Ishikawa (cell line): Measurements from ENCODE around the gene JARID2.

Source experiments
- CEBPB ChIP-seq: IDR thresholded peaks from 2 replicates; pipeline ENCODE4 v1.6.1; 2012
- CREB1 ChIP-seq: IDR thresholded peaks from 2 replicates; pipeline ENCODE4 v1.6.1; 2012; ENCODE audit warnings: low read depth
- EGR1 ChIP-seq: IDR thresholded peaks from 2 replicates; pipeline ENCODE4 v1.6.1; 2012
- EP300 ChIP-seq: IDR thresholded peaks from 2 replicates; pipeline ENCODE4 v1.6.1; 2012; ENCODE audit warnings: borderline replicate concordance
- FOXM1 ChIP-seq: IDR thresholded peaks from 2 replicates; pipeline ENCODE4 v1.6.1; 2012; ENCODE audit warnings: low read depth, borderline replicate concordance
- NFIC ChIP-seq: IDR thresholded peaks from 2 replicates; pipeline ENCODE4 v1.6.1; 2012
- RAD21 ChIP-seq: IDR thresholded peaks from 2 replicates; pipeline ENCODE4 v1.6.1; 2012; ENCODE audit warnings: low read depth
- REST ChIP-seq: IDR thresholded peaks from 2 replicates; pipeline ENCODE4 v1.6.1; 2012; ENCODE audit warnings: low read depth, mild to moderate bottlenecking
- TAF1 ChIP-seq: IDR thresholded peaks from 2 replicates; pipeline ENCODE4 v1.6.1; 2012; ENCODE audit warnings: low read depth, mild to moderate bottlenecking
- TCF12 ChIP-seq: IDR thresholded peaks from 2 replicates; pipeline ENCODE4 v1.6.1; 2012; ENCODE audit warnings: low read depth
- TEAD4 ChIP-seq: IDR thresholded peaks from 2 replicates; pipeline ENCODE4 v1.6.1; 2012
- USF1 ChIP-seq: IDR thresholded peaks from 2 replicates; pipeline ENCODE4 v1.6.1; 2012
- YY1 ChIP-seq: IDR thresholded peaks from 2 replicates; pipeline ENCODE4 v1.6.1; 2012; ENCODE audit warnings: low read depth
- ZBTB7A ChIP-seq: IDR thresholded peaks from 2 replicates; pipeline ENCODE4 v1.6.1; 2012; ENCODE audit warnings: low read depth
- TF ChIP-seq, protein P1 (sequence below): IDR thresholded peaks from 2 replicates; pipeline ENCODE4 v1.6.1; 2012

JARID2 gene

DNA sequence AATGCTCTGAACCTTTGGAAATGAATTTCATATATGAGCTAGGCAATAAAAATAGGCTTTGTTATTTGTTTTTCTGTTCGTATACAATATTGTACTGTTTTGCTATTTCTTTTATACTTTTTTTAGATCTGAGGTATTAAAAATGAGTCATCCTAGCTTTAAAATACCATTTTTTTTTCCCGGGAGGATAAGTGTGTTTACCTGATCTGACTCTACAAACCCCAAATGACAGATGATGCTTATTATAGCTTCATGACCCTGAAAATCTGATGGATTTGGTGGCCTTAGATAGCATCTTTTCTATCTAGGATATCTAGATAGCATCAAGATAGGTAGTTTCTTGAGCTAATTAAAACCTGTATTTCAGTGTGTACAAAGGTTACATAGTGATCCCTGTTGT is 210.6 kb downstream of the JARID2 start:
- TF ChIP-seq ZBTB7A, result no peak
- TF ChIP-seq USF1, result no peak
- no peak for TF ChIP-seq TEAD4
- TF ChIP-seq RAD21, result no peak
- TF ChIP-seq, protein P1, sequence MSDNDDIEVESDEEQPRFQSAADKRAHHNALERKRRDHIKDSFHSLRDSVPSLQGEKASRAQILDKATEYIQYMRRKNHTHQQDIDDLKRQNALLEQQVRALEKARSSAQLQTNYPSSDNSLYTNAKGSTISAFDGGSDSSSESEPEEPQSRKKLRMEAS, result no peak
- no peak for TF ChIP-seq NFIC
- no peak for TF ChIP-seq CEBPB
- TF ChIP-seq EGR1, result no peak
- no peak for TF ChIP-seq CREB1
- no peak for TF ChIP-seq REST
- no peak for TF ChIP-seq TAF1
- no peak for TF ChIP-seq FOXM1
- TF ChIP-seq TCF12, result no peak
- no peak for TF ChIP-seq EP300
- TF ChIP-seq YY1, result no peak

- TF ChIP-seq NFIC (no peak), REST (no peak), TCF12 (no peak), USF1 (no peak), EGR1 (no peak), ZBTB7A (no peak), YY1 (no peak), RAD21 (no peak), FOXM1 (no peak), CEBPB (no peak), TEAD4 (no peak), EP300 (no peak)
Observed at GRCh38 chr6:15457121-15457650, 211.3 kb downstream of the JARID2 start.

GRCh38 chr6:15458021-15458459 is 212.2 kb downstream of the JARID2 start:
- no peak for TF ChIP-seq TCF12
- TF ChIP-seq FOXM1, result no peak
- TF ChIP-seq EGR1, result no peak
- no peak for TF ChIP-seq REST
- no peak for TF ChIP-seq YY1
- no peak for TF ChIP-seq USF1
- no peak for TF ChIP-seq TAF1
- no peak for TF ChIP-seq ZBTB7A
- TF ChIP-seq, protein P1, result no peak
- TF ChIP-seq NFIC, result no peak
- no peak for TF ChIP-seq EP300
- no peak for TF ChIP-seq RAD21
- no peak for TF ChIP-seq TEAD4
- no peak for TF ChIP-seq CREB1
- no peak for TF ChIP-seq CEBPB

- TF ChIP-seq, protein P1, result no peak
- TF ChIP-seq EP300 (no peak), REST (no peak), CEBPB (no peak), USF1 (no peak), TAF1 (no peak), TEAD4 (no peak), CREB1 (no peak), RAD21 (no peak), EGR1 (no peak), NFIC (no peak), YY1 (no peak), ZBTB7A (no peak), TCF12 (no peak), FOXM1 (no peak)
Observed at GRCh38 chr6:15460110-15460727, 214.3 kb downstream of the JARID2 start.
